WERI-Rb-1 (cell line): ENCODE measurements around the gene SLC28A3.

Experiments used
- DNase-seq: peaks from one replicate; pipeline ENCODE4 v3.0.0-alpha.2; 2020
- H3K27ac ChIP-seq: fragments of 250-450 bp; sonication (Bioruptor Pico); 2 replicates; pipeline ENCODE4 v1.5.1; 2020; ENCODE audit warnings: mild to moderate bottlenecking, moderate library complexity
- H3K27me3 ChIP-seq: fragments of 250-450 bp; sonication (Bioruptor Pico); 2 replicates; pipeline ENCODE4 v1.5.1; 2021; ENCODE audit warnings: mild to moderate bottlenecking, low read depth, moderate library complexity; ENCODE audit not compliant: insufficient read depth, severe bottlenecking
- H3K36me3 ChIP-seq: fragments of 250-450 bp; sonication (Bioruptor Pico); 2 replicates; pipeline ENCODE4 v1.5.1; 2020; ENCODE audit warnings: mild to moderate bottlenecking, moderate library complexity
- H3K4me3 ChIP-seq: 2 replicates; pipeline ENCODE4 v1.5.1; 2011; ENCODE audit warnings: low read depth, mild to moderate bottlenecking, control low read depth, low read length
- H3K9me3 ChIP-seq: fragments of 250-450 bp; sonication (Bioruptor Pico); 2 replicates; pipeline ENCODE4 v1.5.1; 2021; ENCODE audit warnings: mild to moderate bottlenecking, moderate library complexity; ENCODE audit not compliant: severe bottlenecking
- CTCF ChIP-seq: IDR thresholded peaks from 2 replicates; pipeline ENCODE4 v1.5.1; 2011; ENCODE audit warnings: low read depth, mild to moderate bottlenecking, control low read depth, inconsistent platforms, low read length

SLC28A3 gene

GRCh38 chr9:84383178-84383577, 42.6 kb upstream of the SLC28A3 start:
- H3K27ac ChIP-seq, result no peak overlapping the region
- no peak for DNase-seq
- no peak overlapping the region for H3K4me3 ChIP-seq
- no peaks in the 10 kb centered on the region for H3K36me3 ChIP-seq
- no peaks in the 10 kb centered on the region for H3K9me3 ChIP-seq
- no peaks in the 10 kb centered on the region for H3K27me3 ChIP-seq
- TF ChIP-seq CTCF, result no peak

- Histone ChIP-seq H3K27ac (no peak overlapping the region), H3K4me3 (no peak overlapping the region), H3K36me3 (no peaks in the 10 kb centered on the region), H3K27me3 (no peaks in the 10 kb centered on the region), H3K9me3 (no peaks in the 10 kb centered on the region)
- TF ChIP-seq CTCF, result no peak
- DNase-seq, result no peak
Measured at GRCh38 chr9:84382720-84383119, 42.2 kb upstream of the SLC28A3 start.

- no peak for TF ChIP-seq CTCF
- Histone ChIP-seq H3K27ac (no peak overlapping the region), H3K27me3 (no peaks in the 10 kb centered on the region), H3K4me3 (no peak overlapping the region), H3K36me3 (no peaks in the 10 kb centered on the region), H3K9me3 (no peaks in the 10 kb centered on the region)
- no peak for DNase-seq
Measured at GRCh38 chr9:84381508-84381907, 41.0 kb upstream of the SLC28A3 start.

GRCh38 chr9:84379740-84380139, 39.2 kb upstream of the SLC28A3 start:
- no peak for TF ChIP-seq CTCF
- no peak overlapping the region for H3K27ac ChIP-seq
- H3K27me3 ChIP-seq, result no peaks in the 10 kb centered on the region
- no peaks in the 10 kb centered on the region for H3K36me3 ChIP-seq
- no peak overlapping the region for H3K4me3 ChIP-seq
- H3K9me3 ChIP-seq, result no peaks in the 10 kb centered on the region
- DNase-seq, result no peak

GRCh38 chr9:84375954-84376353, 35.4 kb upstream of the SLC28A3 start:
- H3K9me3 ChIP-seq, result peaks cover 2% of the 10 kb centered on the region

More at GRCh38 chr9:84375954-84376353, 35.4 kb upstream of the SLC28A3 start:
- TF ChIP-seq CTCF, result no peak
- no peak for DNase-seq
- no peaks in the 10 kb centered on the region for H3K27me3 ChIP-seq
- H3K4me3 ChIP-seq, result no peak overlapping the region
- peak overlapping the region; percentile 94 for H3K27ac ChIP-seq
- no peaks in the 10 kb centered on the region for H3K36me3 ChIP-seq
